Uterus (tissue), 2 donors: Measurements from ENCODE around the gene THSD7B.

Experiments
- POLR2A ChIP-seq, 2 donors: fragments of 450-650 bp; IDR thresholded peaks; one replicate each; pipeline ENCODE4 v1.6.1; 2016; ENCODE audit warnings: antibody characterized with exemption in 2 of 2, mild to moderate bottlenecking in 1 of 2, moderate library complexity in 1 of 2
- TF ChIP-seq, protein P1 (sequence below), 4 experiments: fragments of 200-600 bp in 2 of 4; fragments of 450-650 bp in 2 of 4; sonication (generic) in 2 of 4; IDR thresholded peaks; one replicate each; pipeline ENCODE4 v1.5.1; 2016 to 2019; ENCODE audit warnings: antibody characterized with exemption in 4 of 4, mild to moderate bottlenecking in 2 of 4, moderate library complexity in 1 of 4

DNA sequence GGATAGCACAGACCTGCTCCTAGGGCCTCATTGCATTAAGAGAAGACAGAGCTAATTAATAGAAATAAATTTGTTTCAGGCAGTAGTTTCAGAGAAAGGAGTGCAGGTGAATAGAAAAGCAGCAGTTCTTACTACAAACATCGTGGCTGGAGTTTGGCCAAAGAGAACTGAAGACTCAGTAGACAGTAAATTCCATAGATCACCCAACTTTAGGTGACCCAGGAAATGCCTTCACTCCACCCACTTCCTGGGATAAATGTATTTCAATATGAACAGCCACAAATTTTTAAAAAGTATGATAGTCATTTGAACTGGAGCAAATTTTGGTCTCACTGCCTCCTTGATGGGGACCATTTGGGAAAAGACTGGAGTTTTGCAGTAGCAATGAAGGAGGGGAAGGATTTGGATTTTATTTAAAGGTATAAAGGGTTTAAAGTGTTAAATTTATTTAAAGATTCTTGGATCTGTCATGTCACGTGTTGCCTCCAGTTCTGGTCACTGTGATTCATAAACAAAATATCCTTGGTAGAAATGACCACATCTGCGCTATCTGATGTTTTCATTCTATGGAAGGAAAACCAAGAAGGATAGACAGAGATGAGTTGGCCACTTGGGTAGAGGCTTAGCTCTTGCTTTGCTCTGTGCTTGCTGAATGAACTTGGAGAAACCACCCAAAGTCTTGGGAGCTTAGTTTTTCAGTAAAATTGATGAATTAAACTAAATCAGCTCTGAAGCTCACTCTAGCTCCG lies 390.2 kb downstream of the THSD7B start:
- TF ChIP-seq, protein P1, sequence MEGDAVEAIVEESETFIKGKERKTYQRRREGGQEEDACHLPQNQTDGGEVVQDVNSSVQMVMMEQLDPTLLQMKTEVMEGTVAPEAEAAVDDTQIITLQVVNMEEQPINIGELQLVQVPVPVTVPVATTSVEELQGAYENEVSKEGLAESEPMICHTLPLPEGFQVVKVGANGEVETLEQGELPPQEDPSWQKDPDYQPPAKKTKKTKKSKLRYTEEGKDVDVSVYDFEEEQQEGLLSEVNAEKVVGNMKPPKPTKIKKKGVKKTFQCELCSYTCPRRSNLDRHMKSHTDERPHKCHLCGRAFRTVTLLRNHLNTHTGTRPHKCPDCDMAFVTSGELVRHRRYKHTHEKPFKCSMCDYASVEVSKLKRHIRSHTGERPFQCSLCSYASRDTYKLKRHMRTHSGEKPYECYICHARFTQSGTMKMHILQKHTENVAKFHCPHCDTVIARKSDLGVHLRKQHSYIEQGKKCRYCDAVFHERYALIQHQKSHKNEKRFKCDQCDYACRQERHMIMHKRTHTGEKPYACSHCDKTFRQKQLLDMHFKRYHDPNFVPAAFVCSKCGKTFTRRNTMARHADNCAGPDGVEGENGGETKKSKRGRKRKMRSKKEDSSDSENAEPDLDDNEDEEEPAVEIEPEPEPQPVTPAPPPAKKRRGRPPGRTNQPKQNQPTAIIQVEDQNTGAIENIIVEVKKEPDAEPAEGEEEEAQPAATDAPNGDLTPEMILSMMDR (IDR thresholded peaks at IDR 0.05) = no peak
- no peak for TF ChIP-seq POLR2A (IDR thresholded peaks at IDR 0.05)
